GM21526 (cell line): ENCODE measurements around the gene VEGFB.

Experiments
- ATAC-seq: cut with Tn5 transposase; IDR thresholded peaks from one replicate; pipeline ENCODE4 v1.9.1; 2021; ENCODE audit warnings: moderate library complexity; ENCODE audit not compliant: unreplicated experiment, low FRiP score

VEGFB gene

GRCh38 chr11:64276653-64277431 lies 42.5 kb downstream of the VEGFB start:
- no peak for ATAC-seq

GRCh38 chr11:64278576-64279190 lies 44.3 kb downstream of the VEGFB start:
- ATAC-seq = no peak

GRCh38 chr11:64281957-64282770 lies 47.8 kb downstream of the VEGFB start:
- no peak for ATAC-seq

GRCh38 chr11:64283092-64283491 lies 48.7 kb downstream of the VEGFB start:
- no peak for ATAC-seq

GRCh38 chr11:64284048-64284961 lies 49.9 kb downstream of the VEGFB start, which contains the start of gene BAD:
TSS of gene BAD (minus strand) at chr11:64284665. CDS start at chr11:64284368, 297 bp downstream.
- peak; percentile 69 for ATAC-seq

GRCh38 chr11:64284962-64285884 lies 50.8 kb downstream of the VEGFB start, which contains the start of gene GPR137:
TSS of gene GPR137 (plus strand) at chr11:64285848. CDS start at chr11:64286525, 677 bp downstream.
- ATAC-seq = peak; percentile 44

- no peak for ATAC-seq
Measured at GRCh38 chr11:64285885-64286800, 51.8 kb downstream of the VEGFB start.

- ATAC-seq = no peak
Measured at GRCh38 chr11:64286801-64287159, 52.4 kb downstream of the VEGFB start.

GRCh38 chr11:64287676-64288352 lies 53.4 kb downstream of the VEGFB start:
- ATAC-seq = no peak

- ATAC-seq = no peak
Measured at GRCh38 chr11:64288353-64288750, 54.0 kb downstream of the VEGFB start.
